ENCODE results near the gene TRIO.

Gene TRIO

DNA sequence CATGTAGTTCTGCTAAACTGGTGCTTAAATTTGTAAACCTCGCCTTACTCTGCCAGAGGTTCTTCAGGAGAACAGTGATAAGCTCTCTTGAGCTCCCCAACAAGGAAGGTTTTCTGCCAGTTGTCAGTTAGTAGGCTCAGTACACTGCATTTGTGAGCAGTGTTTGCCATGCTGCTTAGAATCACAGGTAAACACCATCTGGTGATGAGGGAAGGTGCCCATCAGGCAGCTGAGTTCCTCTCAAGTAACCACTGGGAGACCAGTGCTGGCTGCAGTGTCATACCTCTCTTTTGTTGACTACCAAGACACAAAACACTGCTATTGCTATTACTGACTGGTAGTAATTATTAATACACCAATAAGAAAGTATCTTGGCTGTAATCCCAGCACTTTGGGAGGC is 252.3 kb downstream of the TRIO start:
- no peak for DNase-seq (ENCODE audit: low read depth)

DNA sequence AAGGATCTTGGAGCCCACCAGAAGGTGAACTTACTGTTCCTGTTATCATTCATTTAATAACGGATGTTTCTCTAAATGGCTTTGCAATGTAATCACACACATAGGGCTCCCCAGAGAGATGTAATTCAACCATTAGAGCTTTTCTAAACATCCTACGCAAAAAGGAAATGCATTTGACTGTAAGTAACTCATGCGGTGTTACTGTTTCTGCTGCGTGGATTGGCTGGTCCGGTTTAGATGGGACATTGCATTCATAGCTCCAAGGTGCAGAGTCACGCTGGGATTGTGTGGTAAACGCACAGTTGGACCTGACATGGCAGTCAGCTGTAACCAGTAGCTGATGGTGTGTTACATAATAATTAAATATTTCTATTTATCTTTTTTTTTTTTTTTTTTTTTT is 252.9 kb downstream of the TRIO start:
- no peak for DNase-seq (ENCODE audit: low read depth)

DNA sequence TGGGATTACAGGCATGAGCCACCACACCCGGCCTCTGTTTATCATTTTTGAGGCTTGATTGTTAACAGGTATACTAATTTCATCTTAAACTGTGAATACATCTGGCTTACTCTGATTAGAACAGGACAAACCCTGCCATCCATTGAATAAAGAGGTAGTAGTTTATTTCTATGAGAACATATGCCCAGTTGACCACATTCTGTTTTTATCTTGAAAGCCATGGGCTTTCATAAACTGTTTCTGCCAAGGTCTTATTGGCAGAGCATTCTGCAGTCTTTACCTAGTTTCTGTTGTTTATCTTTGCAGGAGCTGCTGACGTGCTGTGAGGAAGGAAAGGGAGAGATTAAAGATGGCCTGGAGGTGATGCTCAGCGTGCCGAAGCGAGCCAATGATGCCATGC is 253.6 kb downstream of the TRIO start:
- DNase-seq (ENCODE audit: low read depth) = no peak

DNA sequence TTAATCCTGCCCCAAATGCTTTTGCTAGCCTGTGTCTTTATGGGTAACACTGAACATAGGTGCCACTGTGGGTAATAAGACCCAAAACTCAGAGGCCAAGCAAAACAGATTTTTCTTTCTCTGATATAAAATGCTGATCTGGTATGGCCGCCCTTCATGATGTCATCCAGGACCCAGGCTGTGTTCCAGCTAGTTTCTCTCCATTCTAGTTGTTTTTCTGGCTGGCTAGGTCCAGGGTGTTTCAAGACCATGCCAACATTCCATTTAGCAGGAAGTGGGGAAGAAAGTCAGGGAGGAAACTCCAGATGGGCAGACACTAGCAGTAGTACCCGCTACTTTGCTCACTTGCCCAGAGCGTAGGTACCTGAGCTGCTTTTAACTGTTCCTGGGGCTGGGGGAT is 254.6 kb downstream of the TRIO start:
- DNase-seq (ENCODE audit: low read depth) = peak; percentile 57

DNA sequence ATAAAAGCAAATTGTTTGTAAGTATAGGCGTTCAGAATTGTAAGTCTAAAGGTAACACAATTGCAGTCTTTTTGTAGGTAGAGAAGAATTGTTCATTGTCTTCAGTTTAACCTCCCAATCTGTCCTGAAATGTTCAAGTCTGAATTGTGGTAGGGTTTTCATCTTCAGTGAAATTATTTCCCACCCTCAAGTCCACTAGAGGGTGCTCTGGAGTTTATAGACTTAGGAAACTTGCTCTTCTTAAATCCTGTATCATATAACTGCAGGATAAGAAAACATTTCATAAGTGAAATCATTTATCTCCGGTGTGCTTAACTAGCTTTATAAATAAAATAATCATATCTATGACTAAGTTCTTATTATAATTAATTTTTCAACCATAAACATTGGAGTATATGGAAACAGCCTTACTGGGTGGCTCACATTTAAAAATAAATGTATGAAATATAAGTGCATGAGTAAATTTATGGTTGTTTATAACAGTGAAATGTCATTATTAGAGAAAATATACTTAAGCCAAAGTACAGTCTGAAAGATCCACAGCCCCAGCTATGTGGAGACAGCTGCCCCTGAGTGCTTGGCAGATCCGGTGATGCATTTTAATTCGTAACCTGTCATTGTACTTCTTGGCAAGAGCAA is 256.0 kb downstream of the TRIO start:
- peak; percentile 54 for DNase-seq (ENCODE audit: low read depth)

DNA sequence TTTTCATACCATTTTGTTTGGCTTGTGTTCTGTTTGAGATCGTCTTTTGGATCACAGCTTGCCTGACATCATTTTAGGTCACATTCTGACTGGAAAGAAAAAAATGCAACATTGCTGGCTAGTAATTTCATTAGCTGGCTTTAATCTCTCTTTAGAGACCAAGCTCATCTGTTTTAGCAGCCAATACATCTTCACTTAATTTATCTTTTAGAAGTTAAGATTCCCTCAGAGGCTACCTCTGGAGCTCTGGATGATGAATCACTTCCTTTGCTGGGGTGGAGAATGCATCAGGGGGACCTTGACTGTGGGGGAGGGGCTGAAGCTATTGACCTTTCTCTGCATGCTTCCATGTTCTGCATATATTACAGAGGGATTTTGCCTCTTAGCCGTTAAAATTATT is 256.9 kb downstream of the TRIO start:
- DNase-seq (ENCODE audit: low read depth) = no peak

DNA sequence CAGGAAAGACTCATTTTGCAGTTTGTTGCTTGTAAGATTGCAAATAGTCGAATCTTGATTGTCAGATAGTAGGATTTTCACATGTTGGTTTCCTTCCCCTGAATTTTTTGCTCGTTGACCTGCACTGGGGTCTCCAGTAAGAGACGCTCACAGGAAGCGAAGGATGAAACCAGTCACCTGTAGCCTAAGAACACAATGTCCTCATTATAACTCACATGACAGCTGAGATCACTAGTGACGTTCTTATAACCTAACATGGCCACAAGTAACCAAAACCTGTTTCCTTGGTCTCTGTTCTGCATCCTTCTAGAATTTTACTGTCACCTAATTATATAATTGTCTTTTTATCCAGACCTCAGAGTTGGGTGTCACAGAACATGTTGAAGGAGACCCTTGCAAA is 257.5 kb downstream of the TRIO start:
- no peak for DNase-seq (ENCODE audit: low read depth)

DNA sequence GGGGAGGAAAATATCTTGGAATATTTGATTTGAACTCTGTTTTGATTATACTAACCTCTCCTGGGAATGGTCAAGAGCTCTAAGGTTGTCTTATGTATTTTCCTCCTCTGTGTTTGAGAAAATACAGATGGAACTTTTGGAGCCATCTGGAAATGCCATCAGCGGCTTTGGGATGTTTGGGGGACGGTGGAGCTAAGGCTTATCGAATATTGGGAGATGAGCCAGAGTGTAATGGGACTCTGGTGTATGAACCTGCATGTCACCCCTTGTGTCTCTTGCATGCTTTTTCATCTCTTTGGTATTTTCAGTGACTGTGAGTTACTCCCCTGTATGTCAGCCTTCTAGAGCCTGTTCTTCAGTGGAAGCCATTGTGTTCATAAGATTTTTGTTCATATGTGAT is 258.5 kb downstream of the TRIO start:
- DNase-seq (ENCODE audit: low read depth) = no peak

DNA sequence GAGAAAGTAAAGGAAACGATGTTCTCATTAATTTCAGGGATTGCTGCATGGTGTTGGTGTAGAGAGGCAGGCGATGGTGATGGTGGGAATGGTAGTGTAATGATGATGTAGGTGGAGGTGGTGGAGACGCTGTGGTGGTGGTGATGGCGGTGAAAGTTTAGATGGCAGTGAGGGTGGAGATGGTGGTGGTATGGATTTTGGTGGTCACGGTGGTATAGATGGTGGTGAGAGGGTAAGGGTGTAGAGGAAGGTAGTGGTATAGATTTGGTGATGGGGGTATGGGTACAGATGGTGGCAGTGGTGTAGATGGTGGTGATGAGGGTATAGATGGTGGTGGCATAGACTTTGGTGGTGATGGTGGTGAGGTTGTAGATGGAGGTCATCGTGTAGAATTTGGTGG is 259.3 kb downstream of the TRIO start:
- DNase-seq (ENCODE audit: low read depth) = no peak

DNA sequence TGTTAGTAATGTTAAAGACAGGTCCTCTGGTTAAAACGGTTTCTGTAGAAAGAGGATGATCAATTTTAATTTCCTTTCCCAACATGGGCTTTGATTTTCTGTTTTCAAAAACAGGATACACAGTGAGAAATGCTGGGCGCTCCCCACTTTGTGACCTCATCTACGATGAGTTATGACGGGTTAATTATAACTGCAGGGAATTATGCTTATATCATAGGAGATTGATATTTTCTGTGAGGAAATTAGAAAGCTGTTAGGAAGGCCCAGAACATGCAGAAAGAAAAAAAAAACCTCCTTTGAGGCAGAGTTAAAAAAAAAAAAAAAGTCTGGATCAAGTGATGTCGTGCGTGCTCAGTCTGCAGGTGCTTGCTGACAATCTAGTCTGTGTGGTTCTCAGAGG is 261.6 kb downstream of the TRIO start:
- DNase-seq (ENCODE audit: low read depth) = no peak

DNA sequence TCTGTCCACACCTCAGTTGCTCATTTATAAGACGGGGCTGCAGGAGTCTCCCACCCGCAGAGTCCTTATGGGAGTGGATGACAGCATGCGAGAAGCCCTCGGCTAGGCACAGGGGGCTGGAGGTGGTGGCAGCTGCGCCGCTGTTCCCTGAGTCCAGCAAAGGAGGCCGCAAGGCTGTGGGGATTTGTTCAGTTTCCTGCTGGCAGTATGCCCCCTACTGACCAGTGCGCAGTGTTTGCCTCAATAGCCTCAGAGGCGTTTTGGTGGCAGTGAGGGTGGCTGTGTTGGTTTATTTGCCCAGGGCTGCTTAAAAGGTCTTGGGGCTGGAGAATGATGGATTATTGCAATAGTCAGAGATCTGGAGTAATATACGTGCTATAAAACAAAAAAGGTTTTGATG is 262.1 kb downstream of the TRIO start:
- no peak for DNase-seq (ENCODE audit: low read depth)

DNA sequence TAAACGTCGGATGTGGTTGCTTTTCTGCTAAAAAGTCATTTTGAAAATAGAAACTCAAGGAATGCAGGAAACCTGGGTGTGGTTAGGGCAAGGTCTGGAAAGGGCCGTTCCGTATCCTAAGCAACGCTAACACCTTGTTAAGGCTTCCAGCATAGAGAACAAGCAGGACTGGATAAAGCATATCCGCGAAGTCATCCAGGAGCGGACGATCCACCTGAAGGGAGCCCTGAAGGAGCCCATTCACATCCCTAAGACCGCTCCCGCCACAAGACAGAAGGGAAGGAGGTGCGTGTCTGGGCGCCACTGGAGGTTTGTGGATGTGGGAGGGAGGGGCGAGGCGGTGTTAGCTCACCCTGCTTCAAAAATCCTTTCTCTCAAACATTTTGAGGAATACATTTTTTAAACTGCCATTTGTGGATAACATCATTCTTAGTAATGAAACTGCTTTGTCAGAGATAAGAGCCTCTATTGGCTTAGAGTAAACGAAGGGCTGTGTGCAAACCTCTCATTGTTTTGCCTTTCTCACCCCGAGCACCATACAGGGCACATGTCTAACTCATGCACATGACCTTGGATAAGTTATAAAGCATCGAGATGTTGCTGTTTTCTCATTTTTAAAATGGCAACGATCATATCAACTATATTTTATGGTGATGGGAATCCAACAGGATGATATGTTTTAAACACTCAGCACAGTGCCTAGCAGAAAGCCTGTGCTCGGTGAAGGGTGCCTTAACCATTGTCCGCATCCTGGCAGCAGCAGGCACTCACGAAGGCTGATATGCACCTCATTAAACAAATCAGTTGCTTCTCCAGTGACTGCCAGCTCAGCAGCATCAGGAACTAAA is 262.8 kb downstream of the TRIO start:
- no peak for DNase-seq (ENCODE audit: low read depth)

DNA sequence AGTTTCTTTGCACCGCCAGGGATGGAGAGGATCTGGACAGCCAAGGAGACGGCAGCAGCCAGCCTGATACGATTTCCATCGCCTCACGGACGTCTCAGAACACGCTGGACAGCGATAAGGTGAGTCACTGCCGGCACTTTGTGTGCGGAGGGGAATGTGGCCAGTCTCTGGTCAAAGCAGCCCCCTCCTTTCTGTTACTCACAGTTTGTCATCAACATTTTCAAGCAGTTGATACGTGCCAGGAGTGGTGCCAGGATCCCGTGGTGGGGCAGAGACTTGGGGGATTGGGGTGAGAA is 263.4 kb downstream of the TRIO start:
- peak; percentile 81 for DNase-seq (ENCODE audit: low read depth)

DNA sequence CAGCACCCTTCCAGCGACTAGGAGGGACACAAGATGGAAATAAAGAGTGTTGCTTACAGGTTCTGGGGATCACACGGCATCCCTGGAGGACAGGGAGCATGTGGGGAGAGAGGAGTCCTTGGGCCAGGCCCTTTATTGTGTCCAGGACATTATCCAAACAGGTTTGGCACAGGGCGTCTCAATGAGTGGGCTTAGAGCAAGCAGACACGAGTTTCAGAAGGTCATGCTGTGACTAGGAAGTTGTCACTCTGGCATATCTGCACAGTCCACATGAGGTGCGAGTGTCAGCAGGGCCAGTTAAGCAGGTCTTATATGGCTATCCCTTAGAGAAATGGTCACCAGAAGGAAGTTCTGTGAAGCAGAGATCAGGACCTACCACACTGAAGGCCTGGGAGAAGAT is 263.9 kb downstream of the TRIO start:
- no peak for DNase-seq (ENCODE audit: low read depth)

DNA sequence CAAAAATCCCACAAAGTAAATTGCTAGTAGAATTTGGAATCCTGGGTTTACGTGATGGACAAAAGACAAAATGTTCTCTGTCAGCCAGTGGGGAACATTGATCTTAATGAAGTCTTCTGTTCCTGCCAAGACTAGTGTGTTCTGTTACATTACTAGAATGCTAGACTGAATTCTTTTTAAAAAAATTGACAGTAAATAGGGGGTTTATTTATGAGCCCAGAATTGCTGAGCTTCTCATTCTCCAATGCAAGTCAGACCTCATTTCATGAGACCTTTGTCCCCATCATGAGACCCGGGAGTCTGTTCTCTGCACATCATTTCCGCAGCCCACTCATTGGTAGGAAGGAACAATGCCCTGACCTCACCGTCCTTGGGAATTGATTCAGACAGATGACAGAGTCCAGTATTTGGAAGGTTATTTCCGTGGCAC is 264.6 kb downstream of the TRIO start:
- DNase-seq (ENCODE audit: low read depth) = no peak

DNA sequence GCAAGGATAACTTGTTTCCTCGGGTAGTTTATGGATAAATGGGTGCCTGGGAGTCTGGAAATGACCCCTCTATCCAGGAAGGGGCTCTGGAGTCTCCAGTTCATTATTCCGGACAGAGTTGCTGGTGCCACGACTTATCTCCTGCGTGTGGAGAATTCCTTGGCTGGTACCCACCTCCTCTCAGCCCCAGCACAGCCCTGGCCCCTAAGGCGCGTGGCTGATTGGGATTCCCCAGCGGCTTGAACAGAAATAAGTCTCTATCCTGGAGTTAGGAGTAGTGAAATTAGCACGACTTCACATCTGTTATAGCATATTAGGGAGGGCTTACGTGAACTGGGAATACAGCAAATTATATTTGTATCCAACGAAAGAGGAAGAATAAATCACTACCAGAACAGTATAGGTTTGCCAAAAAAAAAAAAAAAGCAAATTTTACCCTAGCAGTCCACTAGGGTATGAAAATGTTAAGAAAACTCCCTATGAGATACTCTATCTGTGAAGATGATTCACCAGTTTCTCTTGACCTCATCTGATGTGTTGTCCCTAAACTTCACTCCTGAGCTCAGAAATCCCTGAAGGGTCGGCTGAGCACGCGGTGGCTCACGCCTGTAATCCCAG is 265.9 kb downstream of the TRIO start:
- no peak for DNase-seq (ENCODE audit: low read depth)

DNA sequence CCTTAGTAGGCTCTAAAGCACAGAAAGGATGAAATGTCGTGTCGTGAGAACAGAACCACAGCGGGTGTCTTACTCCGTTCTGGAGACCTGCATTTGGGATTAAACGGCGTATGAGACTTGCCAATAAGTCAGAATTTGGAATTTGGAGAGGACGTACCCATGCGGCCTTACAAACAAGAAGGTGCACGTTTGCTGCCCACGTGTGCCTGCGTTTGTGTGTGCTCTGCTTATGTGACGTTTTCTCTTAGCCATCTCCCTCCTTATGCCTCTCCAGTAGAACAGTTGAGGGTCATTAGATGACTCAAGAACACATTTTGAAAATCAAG is 266.9 kb downstream of the TRIO start:
- no peak for DNase-seq (ENCODE audit: low read depth)

DNA sequence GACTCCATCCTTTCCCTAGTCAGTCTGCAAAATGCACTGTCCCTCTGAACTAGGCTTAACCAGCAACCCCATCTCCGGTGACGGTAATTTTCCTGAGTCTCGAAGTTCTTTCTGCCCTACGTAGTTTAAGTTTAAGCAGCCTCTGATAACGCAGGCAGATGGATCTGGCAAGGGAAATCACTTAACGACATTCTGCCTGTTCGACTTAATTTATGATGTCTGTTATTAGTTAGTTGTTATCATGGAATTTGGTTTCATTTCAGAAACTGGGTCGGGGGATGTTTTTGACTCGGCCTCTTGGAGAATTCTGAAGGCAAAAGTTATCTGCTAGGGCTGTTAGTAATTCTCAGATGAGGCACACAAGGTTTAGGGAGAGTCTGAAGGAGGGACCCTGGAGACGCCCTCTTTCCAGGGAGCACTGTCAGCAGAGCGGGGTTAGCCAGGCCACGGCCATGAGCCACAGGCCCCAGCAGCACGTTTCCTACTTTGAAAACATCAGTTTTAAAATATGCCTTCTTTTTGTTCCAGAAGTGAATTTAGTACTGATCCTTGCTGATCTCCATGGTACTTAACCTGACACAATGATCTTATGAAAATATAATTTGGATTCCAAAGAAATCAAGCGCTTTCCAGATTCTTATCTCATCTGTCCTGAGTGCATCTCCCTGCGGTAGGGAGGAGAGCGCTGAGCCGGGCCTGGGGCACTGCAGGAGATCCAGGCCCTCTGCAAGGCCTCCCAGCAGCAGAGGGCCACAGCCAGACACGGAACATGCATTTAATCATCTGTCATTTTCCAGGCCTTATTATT is 267.5 kb downstream of the TRIO start:
- DNase-seq (ENCODE audit: low read depth) = no peak

DNA sequence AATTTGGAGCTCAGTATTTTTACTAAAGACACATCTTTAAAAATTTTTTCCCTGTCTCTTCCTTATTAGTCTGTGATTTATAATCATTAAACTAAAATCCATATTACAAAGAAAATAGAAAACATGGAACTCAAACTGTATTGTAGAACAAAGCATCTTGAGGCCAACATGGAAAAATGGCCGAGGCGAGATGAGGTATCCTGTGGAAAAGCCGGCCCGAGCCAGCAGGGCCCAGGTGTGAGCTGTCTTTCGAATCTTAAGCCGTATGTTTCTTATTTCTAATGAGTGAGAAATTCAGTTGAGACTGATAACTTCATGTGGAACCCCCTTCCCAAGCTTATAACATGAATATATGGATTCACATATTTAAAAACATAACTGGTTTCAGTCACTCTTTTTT is 268.1 kb downstream of the TRIO start:
- DNase-seq (ENCODE audit: low read depth) = no peak

DNA sequence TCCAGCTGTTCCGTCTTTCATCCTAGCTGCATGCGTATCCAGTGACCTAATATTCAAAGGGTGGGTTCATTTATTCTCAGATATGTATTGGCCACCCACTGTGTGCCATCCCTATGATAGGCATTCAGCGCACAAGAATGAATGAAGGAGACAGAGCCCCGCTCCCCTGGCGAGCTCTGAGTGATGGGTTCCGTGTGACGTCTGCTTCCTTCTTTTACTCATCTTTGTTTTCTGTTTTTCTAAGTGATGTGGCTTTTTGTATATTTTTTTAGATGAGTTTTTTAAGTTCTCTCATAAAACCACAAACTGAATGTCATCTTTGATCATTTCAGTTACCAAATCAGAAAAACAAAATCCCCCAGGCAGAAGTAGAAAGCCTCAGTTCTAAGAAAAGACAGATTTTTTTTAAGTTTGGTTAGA is 270.2 kb downstream of the TRIO start:
- DNase-seq (ENCODE audit: low read depth) = no peak

DNA sequence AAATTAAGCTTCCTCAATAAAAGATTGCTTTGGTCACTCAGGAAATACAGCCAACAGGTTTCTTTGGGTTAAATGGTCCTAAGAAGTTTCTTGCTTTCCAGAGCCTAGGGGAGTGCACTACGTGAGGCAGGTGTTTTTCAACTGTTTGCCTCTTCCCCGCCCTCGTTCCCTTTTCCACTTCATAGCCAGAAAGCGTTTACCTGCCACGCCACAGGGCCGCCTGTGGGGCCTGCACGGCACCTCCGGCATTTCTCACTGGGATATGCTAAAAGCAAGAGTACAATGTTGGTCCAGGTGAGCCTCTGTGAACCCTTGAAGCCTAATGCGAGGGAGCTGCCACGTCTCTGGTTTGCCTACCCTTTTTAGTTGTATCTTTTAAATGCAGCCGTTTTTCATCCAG is 270.9 kb downstream of the TRIO start:
- DNase-seq (ENCODE audit: low read depth) = no peak

DNA sequence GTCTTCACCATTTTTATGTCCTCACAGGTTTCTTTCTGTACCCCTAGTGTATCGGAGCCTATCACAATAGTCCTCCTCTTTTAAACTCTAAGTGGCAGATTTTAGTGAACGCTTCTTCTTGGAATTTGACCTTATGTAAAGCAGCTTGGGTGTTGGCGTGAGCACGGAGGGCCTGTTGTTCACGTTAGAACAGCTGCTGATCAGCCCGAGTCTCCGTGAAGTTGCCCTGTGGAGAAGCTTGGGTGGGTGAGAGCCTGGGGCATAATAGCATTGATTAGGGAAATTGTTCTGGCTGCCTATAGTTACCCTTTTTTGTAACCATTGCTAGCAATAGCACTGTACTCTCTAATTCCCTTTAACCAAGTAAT is 271.5 kb downstream of the TRIO start:
- no peak for DNase-seq (ENCODE audit: low read depth)
